ENCODE data around the gene PICALM. TPM values are rescaled to one million over a fixed set of nuclear protein-coding genes. Genes with fewer than 3 reads are reported as not detected.

PICALM gene
- total and polyA plus RNA-seq, 2 donors (not counting 3 experiments of a cell fraction or from before 2014, with no cell fraction given): 181 to 202 TPM

DNA sequence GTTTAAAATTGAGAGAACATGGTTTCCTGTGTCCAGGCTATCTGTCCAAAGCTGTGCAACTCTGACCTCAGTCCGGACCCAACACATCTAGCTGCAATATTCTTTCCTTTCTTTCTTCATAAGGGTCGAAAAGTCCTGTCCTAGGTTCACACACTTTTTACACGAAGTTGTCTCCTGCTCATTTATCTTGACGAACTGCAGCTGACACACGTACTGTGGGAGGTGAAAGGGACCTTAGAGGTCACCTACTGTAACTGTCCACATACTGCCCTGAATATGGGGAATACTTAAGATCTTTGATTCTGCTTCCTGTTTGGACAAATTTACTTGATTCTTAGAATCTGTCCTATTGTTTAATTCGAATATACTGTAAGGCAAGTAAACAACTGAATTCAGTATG is 107.8 kb downstream of the PICALM start:
- TF ChIP-seq GATA2 (IDR thresholded peaks at IDR 0.05; ENCODE audit: insufficient read depth, insufficient read length, low read depth, low read length): no peak
- TF ChIP-seq POLR2A (IDR thresholded peaks at IDR 0.05; ENCODE audit: low read depth, low read length): no peak
- TF ChIP-seq, protein P1, sequence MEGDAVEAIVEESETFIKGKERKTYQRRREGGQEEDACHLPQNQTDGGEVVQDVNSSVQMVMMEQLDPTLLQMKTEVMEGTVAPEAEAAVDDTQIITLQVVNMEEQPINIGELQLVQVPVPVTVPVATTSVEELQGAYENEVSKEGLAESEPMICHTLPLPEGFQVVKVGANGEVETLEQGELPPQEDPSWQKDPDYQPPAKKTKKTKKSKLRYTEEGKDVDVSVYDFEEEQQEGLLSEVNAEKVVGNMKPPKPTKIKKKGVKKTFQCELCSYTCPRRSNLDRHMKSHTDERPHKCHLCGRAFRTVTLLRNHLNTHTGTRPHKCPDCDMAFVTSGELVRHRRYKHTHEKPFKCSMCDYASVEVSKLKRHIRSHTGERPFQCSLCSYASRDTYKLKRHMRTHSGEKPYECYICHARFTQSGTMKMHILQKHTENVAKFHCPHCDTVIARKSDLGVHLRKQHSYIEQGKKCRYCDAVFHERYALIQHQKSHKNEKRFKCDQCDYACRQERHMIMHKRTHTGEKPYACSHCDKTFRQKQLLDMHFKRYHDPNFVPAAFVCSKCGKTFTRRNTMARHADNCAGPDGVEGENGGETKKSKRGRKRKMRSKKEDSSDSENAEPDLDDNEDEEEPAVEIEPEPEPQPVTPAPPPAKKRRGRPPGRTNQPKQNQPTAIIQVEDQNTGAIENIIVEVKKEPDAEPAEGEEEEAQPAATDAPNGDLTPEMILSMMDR (IDR thresholded peaks at IDR 0.05; ENCODE audit: extremely low read depth in 1 of 2, insufficient read depth in 1 of 2, low read depth in 1 of 2, low read length in 2 of 2): no peak
- no peak for TF ChIP-seq FOS (IDR thresholded peaks at IDR 0.05; ENCODE audit: borderline replicate concordance, insufficient read depth, low read length)
- TF ChIP-seq JUN (IDR thresholded peaks at IDR 0.05; ENCODE audit: borderline replicate concordance, insufficient read depth, insufficient read length, low read depth): no peak
- no peak for TF ChIP-seq POLR2AphosphoS5 (IDR thresholded peaks at IDR 0.05; ENCODE audit: insufficient read depth, low read depth, low read length)
- TF ChIP-seq MYC (IDR thresholded peaks at IDR 0.05; ENCODE audit: low read depth, low read length): no peak
- TF ChIP-seq, protein P2, sequence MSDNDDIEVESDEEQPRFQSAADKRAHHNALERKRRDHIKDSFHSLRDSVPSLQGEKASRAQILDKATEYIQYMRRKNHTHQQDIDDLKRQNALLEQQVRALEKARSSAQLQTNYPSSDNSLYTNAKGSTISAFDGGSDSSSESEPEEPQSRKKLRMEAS (IDR thresholded peaks at IDR 0.05; ENCODE audit: insufficient read depth, insufficient read length): no peak
- TF ChIP-seq EZH2 (IDR thresholded peaks at IDR 0.05; ENCODE audit: borderline replicate concordance, low read depth, low read length, severe bottlenecking): no peak
- Histone ChIP-seq H3K27me3 (ENCODE audit: control insufficient read depth in 2 of 2, insufficient read depth in 2 of 2, low read length in 2 of 2) (no peaks in the 10 kb centered on the region), H3K36me3 (ENCODE audit: control insufficient read depth in 2 of 2, extremely low read depth in 1 of 2, insufficient read depth in 2 of 2, low read length in 2 of 2) (peaks cover 8 to 16% of the 10 kb centered on the region in 2 experiments), H3K4me2 (ENCODE audit: insufficient read depth, low read length) (no peak overlapping the region), H3K4me3 (replicated peaks in 1 of 3; ENCODE audit: insufficient read depth in 1 of 3, low read depth in 1 of 3, low read length in 3 of 3) (no peak overlapping the region), H3K4me1 (ENCODE audit: control insufficient read depth, extremely low read depth, insufficient read depth, low read length) (peaks cover 23% of the 10 kb centered on the region), H3K9ac (replicated peaks; ENCODE audit: extremely low read depth, insufficient read depth, low read length) (no peak overlapping the region), H4K20me1 (replicated peaks; ENCODE audit: control insufficient read depth, extremely low read depth, insufficient read depth, low read length) (no peaks in the 10 kb centered on the region), H3K9me1 (replicated peaks; ENCODE audit: control insufficient read depth, extremely low read depth, insufficient read depth, low read length) (no peaks in the 10 kb centered on the region), H3K79me2 (ENCODE audit: control insufficient read depth, insufficient read depth, low read length) (peaks cover 15% of the 10 kb centered on the region), H2AFZ (ENCODE audit: low read depth, low read length) (no peak overlapping the region), H3K27ac (ENCODE audit: insufficient read depth, low read depth, low read length) (peak overlapping the region; percentile 5), H3K9me3 (replicated peaks; ENCODE audit: control insufficient read depth, insufficient read depth, low read length) (no peaks in the 10 kb centered on the region)
- intact Hi-C loops (cut with micrococcal nuclease): no loop called here
- FAIRE-seq (no peak), DNase-seq (ENCODE audit: low read depth, low spot score) (no peak)
- TSS peak; percentile 45 for BruUV-seq (replicated peaks)
- dilution Hi-C loops (cut with MboI; ENCODE audit: extremely low pct_ligation_motif_present, low sequenced_read_pairs): no loop called here
- ChIA-PET POLR2A (no interaction called here), CTCF (interaction anchor here (0.7 to 3.0 kb wide), 4 partner anchors 10 to 80 kb away, joined by 3 to 7 read pairs (median 6); no protein-coding TSS in a partner anchor)

All from endothelial cell of umbilical vein (primary cell).